ENCODE data around the gene NDUFB3. TPM values are rescaled to one million over a fixed set of nuclear protein-coding genes. Genes with fewer than 3 reads are reported as not detected.

The NDUFB3 gene
- total RNA-seq, 2 donors from 2014 or later: 19.8 to 31.1 TPM

DNA sequence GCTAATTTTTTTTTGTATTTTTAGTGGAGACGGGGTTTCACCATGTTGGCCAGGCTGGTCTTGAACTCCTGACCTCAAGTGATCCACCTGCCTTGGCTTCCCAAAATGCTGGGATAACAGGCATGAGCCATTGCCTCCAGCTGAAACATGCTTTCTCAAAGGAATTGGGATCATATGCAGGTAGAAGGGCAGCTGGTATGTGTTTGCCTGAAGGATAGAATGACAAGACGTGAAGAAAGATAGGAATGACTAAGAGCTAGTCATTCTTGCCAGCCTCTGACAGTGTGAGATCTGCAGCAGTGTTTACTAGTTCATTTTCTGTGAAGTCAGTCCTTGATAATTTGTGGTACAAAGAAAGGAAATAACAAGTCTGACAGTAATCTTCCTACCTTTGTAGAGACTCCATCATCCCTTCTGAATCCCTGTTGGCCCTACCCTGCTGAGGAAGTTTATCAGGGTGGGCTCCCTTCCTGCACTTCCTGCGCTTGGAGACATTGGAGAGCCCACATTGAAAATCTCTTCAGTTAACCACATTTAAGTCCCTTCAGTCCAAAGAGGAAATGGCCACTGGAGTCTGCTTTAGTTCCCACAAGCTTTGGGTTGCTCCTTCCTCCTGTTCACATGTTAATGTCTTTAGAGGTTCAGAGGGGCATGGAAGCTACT lies 58.9 kb downstream of the NDUFB3 start:
- H3K9me3 ChIP-seq: no peaks in the 10 kb centered on the region
- WGBS, 2 donors: 50 to 62% methylated on average over 3 of the region's 3 CpGs
- peak overlapping the region in 2 of 4 donors; percentile 43 to 100 for H3K27ac ChIP-seq
- DNase-seq (no peak), ATAC-seq (peak; percentile 8)
- peaks cover 0 to 7% of the 10 kb centered on the region in 2 donors for H3K36me3 ChIP-seq (replicated peaks in 1 of 2; ENCODE audit: insufficient read depth in 1 of 2, low read depth in 2 of 2)
- TF ChIP-seq POLR2A (IDR thresholded peaks at IDR 0.05): no peak
- TF ChIP-seq, protein P1, sequence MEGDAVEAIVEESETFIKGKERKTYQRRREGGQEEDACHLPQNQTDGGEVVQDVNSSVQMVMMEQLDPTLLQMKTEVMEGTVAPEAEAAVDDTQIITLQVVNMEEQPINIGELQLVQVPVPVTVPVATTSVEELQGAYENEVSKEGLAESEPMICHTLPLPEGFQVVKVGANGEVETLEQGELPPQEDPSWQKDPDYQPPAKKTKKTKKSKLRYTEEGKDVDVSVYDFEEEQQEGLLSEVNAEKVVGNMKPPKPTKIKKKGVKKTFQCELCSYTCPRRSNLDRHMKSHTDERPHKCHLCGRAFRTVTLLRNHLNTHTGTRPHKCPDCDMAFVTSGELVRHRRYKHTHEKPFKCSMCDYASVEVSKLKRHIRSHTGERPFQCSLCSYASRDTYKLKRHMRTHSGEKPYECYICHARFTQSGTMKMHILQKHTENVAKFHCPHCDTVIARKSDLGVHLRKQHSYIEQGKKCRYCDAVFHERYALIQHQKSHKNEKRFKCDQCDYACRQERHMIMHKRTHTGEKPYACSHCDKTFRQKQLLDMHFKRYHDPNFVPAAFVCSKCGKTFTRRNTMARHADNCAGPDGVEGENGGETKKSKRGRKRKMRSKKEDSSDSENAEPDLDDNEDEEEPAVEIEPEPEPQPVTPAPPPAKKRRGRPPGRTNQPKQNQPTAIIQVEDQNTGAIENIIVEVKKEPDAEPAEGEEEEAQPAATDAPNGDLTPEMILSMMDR (IDR thresholded peaks at IDR 0.05): no peak
- intact Hi-C loops (cut with DNase I): no loop called here
- no peak overlapping the region for H3K4me3 ChIP-seq
- peaks cover 56% of the 10 kb centered on the region for H3K4me1 ChIP-seq
- H3K27me3 ChIP-seq: no peaks in the 10 kb centered on the region

GRCh38 chr2:201132518-201132917 lies 60.7 kb downstream of the NDUFB3 start:
- H3K4me1 ChIP-seq: peaks cover 37% of the 10 kb centered on the region
- WGBS, 2 donors: 68 to 70% methylated on average over 1 of the region's 1 CpG
- peaks cover 12 to 20% of the 10 kb centered on the region in 2 donors for H3K36me3 ChIP-seq (replicated peaks in 1 of 2; ENCODE audit: insufficient read depth in 1 of 2, low read depth in 2 of 2)
- no peak overlapping the region for H3K27ac ChIP-seq
- DNase-seq: no peak
- H3K9me3 ChIP-seq: no peaks in the 10 kb centered on the region
- TF ChIP-seq, protein P1 (IDR thresholded peaks at IDR 0.05): no peak
- TF ChIP-seq POLR2A (IDR thresholded peaks at IDR 0.05): no peak
- no peak overlapping the region for H3K4me3 ChIP-seq
- no peak for ATAC-seq
- H3K27me3 ChIP-seq: no peaks in the 10 kb centered on the region
- intact Hi-C loops (cut with DNase I): no loop called here

Small RNA genes within 50 kb of the gene (small RNA-seq; reads per million reads assigned to genes)
- not detected for gene RNU6-1206P

Other genes starting within 250 kb of the NDUFB3 start
- gene CLK1, start 207.3 kb upstream of the NDUFB3 start, total RNA-seq: 100 to 1,000 TPM; 143 to 151 TPM
- gene PPIL3, start 182.9 kb upstream of the NDUFB3 start, total RNA-seq: 1 to 10 TPM; 6.9 to 7.0 TPM
- gene NIF3L1, start 182.6 kb upstream of the NDUFB3 start, total RNA-seq: 1 to 10 TPM; 7.3 to 7.6 TPM
- gene ORC2, start 108.3 kb upstream of the NDUFB3 start, total RNA-seq: 10 to 100 TPM in 1 of 2 donors, 1 to 10 TPM in 1; 9.2 to 17.1 TPM
- 10 to 100 TPM in 1 of 2 donors, 1 to 10 TPM in 1; 9.3 to 24.7 TPM for gene HYCC2, start 330 bp upstream of the NDUFB3 start, total RNA-seq
- 100 to 1,000 TPM in 1 of 2 donors, 10 to 100 TPM in 1; 83.3 to 113 TPM for gene CFLAR, start 44.2 kb downstream of the NDUFB3 start, total RNA-seq
- 1 to 10 TPM; 3.0 to 6.0 TPM for gene CASP10, start 111.1 kb downstream of the NDUFB3 start, total RNA-seq
- 100 to 1,000 TPM in 1 of 2 donors, 10 to 100 TPM in 1; 13.2 to 161 TPM for gene CASP8, start 188.5 kb downstream of the NDUFB3 start, total RNA-seq

Measured in body of pancreas (tissue), 4 donors.